NB4 (cell line): ENCODE results near the gene RAI1.

ENCODE experiments used
- DNase-seq: peaks from one replicate; pipeline ENCODE4 v3.0.0; 2010; ENCODE audit warnings: low read depth
- H3K4me3 ChIP-seq: one replicate; pipeline ENCODE4 v1.5.1; 2011; ENCODE audit warnings: mild to moderate bottlenecking, low read depth, low read length, moderate library complexity
- MYC ChIP-seq: IDR thresholded peaks from 2 replicates; pipeline ENCODE4 v1.6.1; 2011; ENCODE audit warnings: low read depth, low read length
- POLR2A ChIP-seq: IDR thresholded peaks from 2 replicates; pipeline ENCODE4 v1.6.1; 2011; ENCODE audit warnings: mild to moderate bottlenecking; ENCODE audit not compliant: insufficient read length; ENCODE audit errors: extremely low read depth
- TF ChIP-seq, protein P1 (sequence below): IDR thresholded peaks from one replicate; pipeline ENCODE4 v1.5.1; 2012; ENCODE audit warnings: low read depth, low read length
- TF ChIP-seq, protein P2 (sequence below): IDR thresholded peaks from 2 replicates; pipeline ENCODE4 v1.6.1; 2011; ENCODE audit warnings: low read depth, low read length

The RAI1 gene

DNA sequence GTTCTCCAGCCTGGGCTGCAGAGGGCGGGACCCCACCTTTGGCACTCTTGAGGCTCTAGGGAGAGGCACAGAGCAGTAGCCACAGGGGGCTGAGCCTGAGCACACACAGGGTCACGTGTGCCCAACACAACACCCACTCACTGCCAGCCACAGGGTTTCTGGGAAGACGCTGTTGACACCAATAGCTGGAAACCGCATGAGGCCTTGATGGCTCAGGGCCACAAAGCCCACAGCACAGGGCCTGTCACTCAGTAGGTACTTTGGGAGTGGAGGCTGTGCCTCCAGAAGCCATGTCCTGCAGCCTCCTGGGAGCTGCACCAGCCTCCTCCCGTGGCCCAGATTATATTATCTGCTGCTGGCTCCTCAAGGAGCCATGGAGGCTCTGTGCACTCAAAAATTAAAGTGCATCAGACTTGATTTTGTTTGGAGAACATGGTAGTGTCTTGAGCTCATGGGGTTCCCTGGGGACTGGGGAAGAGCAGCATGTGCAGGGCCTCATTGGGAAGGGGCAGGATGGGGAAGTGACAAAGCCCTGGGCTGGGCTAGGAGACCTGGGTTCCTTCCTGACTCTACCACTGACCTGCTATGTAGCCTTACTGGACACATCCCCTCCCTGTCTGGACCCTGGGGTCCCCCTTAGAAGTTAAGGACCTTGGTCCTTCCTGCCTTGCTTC, 168.0 kb downstream of the RAI1 start:
- DNase-seq: peak; percentile 97
- TF ChIP-seq, protein P1, sequence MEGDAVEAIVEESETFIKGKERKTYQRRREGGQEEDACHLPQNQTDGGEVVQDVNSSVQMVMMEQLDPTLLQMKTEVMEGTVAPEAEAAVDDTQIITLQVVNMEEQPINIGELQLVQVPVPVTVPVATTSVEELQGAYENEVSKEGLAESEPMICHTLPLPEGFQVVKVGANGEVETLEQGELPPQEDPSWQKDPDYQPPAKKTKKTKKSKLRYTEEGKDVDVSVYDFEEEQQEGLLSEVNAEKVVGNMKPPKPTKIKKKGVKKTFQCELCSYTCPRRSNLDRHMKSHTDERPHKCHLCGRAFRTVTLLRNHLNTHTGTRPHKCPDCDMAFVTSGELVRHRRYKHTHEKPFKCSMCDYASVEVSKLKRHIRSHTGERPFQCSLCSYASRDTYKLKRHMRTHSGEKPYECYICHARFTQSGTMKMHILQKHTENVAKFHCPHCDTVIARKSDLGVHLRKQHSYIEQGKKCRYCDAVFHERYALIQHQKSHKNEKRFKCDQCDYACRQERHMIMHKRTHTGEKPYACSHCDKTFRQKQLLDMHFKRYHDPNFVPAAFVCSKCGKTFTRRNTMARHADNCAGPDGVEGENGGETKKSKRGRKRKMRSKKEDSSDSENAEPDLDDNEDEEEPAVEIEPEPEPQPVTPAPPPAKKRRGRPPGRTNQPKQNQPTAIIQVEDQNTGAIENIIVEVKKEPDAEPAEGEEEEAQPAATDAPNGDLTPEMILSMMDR: no peak
- no peak for TF ChIP-seq POLR2A
- TF ChIP-seq, protein P2, sequence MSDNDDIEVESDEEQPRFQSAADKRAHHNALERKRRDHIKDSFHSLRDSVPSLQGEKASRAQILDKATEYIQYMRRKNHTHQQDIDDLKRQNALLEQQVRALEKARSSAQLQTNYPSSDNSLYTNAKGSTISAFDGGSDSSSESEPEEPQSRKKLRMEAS: peak; percentile 98
- peak; percentile 50; the same call in 1 of the 2 replicates for TF ChIP-seq MYC
- H3K4me3 ChIP-seq: no peak overlapping the region

DNA sequence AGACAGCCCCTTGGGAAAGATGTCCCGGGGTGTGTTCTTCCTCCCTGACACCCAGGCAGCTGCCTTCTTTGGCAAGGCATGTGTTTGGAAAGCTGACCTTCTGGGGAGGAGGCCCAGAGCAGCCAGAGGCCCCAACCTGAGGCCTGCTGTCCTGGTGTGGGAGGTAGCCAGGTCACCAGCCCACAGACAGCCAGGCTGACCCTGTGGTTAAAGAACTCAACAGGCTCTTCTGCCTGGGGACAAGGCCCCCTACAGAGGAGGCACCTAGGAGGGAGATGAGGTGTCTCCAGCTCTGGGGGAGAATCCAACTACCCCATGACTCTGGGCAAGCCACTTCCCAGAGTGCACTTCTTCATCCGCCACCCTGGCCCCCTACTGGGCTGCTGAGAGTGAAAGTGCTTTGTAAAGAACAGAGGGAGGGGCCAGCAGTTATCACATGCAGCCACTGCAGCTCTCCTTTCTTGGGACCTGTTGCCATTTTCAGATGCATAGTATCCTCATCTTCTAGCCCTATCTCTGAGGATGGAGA, 168.7 kb downstream of the RAI1 start:
- TF ChIP-seq, protein P1: peak; percentile 42
- TF ChIP-seq, protein P2: peak; percentile 75
- peak; percentile 49 for TF ChIP-seq POLR2A
- no peak for TF ChIP-seq MYC
- no peak overlapping the region for H3K4me3 ChIP-seq
- DNase-seq: peak; percentile 95

DNA sequence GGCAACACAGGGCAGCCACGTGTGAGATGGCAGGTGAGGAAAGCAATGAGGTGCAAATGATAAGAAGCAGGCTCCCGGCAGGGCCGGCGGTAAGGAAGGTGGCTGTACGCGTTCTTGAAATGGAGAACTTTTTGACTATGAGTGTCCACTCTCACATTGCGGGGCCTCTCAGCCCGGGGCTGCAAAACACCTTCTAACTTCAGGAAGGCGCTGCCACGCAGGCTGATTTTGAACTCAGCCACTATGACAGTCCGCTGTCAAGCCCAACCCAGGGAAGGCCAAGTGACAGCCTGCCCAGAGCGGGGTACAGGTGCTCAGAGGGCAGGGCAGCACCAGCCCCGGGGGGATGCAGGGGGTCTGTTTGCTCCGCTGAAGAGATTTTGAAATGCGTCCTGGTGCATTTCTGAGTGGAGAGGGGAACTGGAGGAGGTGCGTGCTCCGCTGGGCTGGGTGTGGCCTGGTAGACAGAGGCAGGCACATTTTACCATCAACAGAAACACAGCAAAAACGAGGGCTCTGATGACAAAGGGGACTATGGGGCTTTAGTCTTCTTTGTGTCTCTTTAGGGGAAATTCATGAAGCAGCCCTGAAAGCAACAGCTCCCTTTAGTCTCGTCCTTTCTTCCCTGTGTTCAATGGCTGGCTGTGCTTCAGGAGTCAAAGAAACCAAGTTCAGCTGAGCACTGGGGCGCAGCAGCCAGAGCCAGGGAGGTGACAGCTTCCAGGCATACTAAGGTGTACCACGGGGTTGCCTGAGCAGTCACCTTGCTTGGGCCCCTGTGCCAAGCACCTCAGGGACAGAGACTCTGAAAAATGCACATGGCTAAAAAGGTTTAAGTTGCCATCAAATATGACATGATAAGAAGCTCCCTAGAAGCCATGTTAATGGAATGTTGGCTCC, 170.1 kb downstream of the RAI1 start:
- no peak for DNase-seq
- H3K4me3 ChIP-seq: no peak overlapping the region
- TF ChIP-seq, protein P2: no peak
- no peak for TF ChIP-seq MYC
- TF ChIP-seq POLR2A: no peak
- TF ChIP-seq, protein P1: no peak

DNA sequence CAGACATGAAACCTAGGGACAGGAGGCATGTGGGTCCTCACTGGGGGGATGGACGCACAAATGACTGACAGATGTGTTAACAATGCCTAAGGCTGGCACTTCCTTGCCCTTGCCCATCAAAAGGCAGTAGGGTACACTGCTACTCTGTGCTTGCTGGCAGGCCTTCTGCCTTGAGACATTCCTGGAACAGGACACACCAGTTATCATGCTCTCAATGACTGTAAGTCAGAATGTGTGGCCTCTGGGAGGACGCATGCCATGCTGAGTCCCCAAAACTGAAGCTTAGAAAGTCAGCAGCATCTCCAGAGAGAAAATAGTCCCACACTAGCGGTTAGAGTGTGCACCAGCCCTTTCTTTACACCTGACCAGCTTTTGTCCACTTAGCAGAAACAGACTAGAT, 171.7 kb downstream of the RAI1 start:
- DNase-seq: no peak
- TF ChIP-seq, protein P2: no peak
- TF ChIP-seq MYC (no peak), POLR2A (no peak)
- TF ChIP-seq, protein P1: no peak
- H3K4me3 ChIP-seq: no peak overlapping the region

DNA sequence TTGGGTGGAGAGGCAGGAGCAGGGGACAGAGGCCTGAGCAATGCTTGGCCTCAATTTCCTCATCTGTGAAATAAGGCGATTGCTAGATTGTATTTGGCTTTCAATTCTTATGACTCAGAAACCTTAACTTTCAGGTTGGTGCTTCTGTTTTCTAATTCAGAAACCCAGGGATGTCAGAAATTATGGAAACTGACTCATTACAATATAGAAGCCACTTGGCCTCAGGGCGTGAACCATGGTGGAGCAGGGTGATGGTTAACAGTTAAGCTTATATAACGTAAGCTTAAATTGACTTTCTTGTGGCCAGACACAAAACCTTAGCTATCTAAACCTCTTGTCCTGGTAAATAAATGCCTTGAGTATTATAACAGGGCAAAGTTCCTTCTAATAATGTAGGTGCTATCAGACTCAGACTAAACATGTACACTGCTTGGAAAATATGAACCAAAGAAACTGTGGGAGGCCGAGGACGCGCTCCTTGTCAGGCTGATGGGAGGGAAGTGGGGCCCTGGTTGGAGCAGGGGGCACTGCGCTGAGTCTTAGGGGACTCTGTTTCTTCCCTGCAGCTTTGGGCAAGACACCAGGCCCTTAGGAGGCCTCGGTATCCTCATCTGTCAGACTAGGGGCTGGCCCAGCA, 172.7 kb downstream of the RAI1 start:
- TF ChIP-seq MYC (no peak), POLR2A (no peak)
- TF ChIP-seq, protein P2: no peak
- TF ChIP-seq, protein P1: no peak
- H3K4me3 ChIP-seq: no peak overlapping the region
- no peak for DNase-seq
